ENCODE data around the gene UGT3A2.

DNA sequence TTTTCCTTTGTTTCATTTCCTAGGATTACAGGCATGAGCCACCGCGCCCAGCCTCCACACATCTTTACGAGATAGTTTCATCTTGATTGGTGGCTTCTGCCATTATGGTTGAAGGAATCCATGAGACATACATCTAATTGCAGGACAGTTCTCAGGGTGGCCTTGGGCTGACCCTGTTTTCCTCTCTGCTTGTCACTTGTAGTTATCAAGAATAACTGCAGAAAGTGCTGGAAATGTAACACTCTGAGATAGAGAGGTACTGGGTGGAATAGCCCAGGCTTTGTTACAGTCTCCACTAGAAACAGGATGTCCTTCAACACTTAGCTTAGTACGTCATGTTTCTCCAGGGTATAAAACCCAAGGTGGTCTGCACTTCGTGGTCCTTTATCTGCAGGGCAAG, 10.7 kb downstream of the UGT3A2 start:
- TF ChIP-seq, protein P1, sequence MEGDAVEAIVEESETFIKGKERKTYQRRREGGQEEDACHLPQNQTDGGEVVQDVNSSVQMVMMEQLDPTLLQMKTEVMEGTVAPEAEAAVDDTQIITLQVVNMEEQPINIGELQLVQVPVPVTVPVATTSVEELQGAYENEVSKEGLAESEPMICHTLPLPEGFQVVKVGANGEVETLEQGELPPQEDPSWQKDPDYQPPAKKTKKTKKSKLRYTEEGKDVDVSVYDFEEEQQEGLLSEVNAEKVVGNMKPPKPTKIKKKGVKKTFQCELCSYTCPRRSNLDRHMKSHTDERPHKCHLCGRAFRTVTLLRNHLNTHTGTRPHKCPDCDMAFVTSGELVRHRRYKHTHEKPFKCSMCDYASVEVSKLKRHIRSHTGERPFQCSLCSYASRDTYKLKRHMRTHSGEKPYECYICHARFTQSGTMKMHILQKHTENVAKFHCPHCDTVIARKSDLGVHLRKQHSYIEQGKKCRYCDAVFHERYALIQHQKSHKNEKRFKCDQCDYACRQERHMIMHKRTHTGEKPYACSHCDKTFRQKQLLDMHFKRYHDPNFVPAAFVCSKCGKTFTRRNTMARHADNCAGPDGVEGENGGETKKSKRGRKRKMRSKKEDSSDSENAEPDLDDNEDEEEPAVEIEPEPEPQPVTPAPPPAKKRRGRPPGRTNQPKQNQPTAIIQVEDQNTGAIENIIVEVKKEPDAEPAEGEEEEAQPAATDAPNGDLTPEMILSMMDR (IDR thresholded peaks at IDR 0.05) = no peak
- TF ChIP-seq EZH2 (IDR thresholded peaks at IDR 0.05; ENCODE audit: borderline replicate concordance, insufficient read depth, low read depth, low read length, poor library complexity, severe bottlenecking) = no peak

Measured in B cell (primary cell).